ENCODE measurements around the gene SEMA3B. TPM values are rescaled to one million over a fixed set of nuclear protein-coding genes. Genes with fewer than 3 reads are reported as not detected.

SEMA3B gene
- total RNA-seq, 1 experiment from 2014 or later, result 6.4 TPM

DNA sequence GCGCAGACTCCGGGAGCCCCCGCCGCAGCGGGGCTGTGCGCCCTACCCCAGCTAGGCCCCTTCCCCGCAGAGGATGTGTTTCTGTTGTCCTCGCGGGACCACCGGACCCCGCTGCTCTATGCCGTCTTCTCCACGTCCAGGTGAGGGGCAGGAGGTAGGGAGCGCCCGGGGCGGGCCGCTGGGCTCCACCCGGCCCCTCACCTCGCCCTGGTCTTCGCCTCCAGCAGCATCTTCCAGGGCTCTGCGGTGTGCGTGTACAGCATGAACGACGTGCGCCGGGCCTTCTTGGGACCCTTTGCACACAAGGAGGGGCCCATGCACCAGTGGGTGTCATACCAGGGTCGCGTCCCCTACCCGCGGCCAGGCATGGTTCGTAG, 4.7 kb downstream of the SEMA3B start:
- Histone ChIP-seq H2BK5ac (ENCODE audit: insufficient read length, low read length) (no peak overlapping the region), H4K91ac (ENCODE audit: insufficient read length, low read depth, low read length) (no peak overlapping the region)
- H3K4me3 Mint-ChIP-seq, result no peak overlapping the region

More for the DNA sequence above, 4.7 kb downstream of the SEMA3B start:
- Histone ChIP-seq H3K27me3 (ENCODE audit: insufficient read depth, low read length) (peaks cover 16% of the 10 kb centered on the region; the same call in 1 of the 2 replicates), H3K23ac (ENCODE audit: insufficient read length, low read depth, low read length) (no peak overlapping the region), H3K56ac (ENCODE audit: insufficient read length, low read depth, low read length) (no peak overlapping the region), H3K27ac (ENCODE audit: insufficient read length, low read depth, low read length) (no peak overlapping the region), H4K5ac (ENCODE audit: insufficient read length, low read depth, low read length) (no peak overlapping the region), H3K79me2 (ENCODE audit: insufficient read depth, low read length) (no peaks in the 10 kb centered on the region), H2AK5ac (ENCODE audit: insufficient read length, low read length) (no peak overlapping the region), H3K14ac (ENCODE audit: insufficient read depth, low read length) (no peak overlapping the region), H4K20me1 (ENCODE audit: control insufficient read depth, insufficient read depth, insufficient read length) (no peaks in the 10 kb centered on the region), H3K79me1 (ENCODE audit: insufficient read depth, low read depth, low read length, poor library complexity, severe bottlenecking) (no peaks in the 10 kb centered on the region), H2BK15ac (ENCODE audit: low read depth, low read length) (no peak overlapping the region), H2BK120ac (ENCODE audit: low read depth, low read length, poor library complexity, severe bottlenecking) (no peak overlapping the region), H3K4ac (ENCODE audit: low read depth, low read length) (no peak overlapping the region), H3K18ac (ENCODE audit: insufficient read length, low read depth, low read length) (no peak overlapping the region), H2BK12ac (ENCODE audit: insufficient read length, low read depth, low read length) (no peak overlapping the region), H3K23me2 (ENCODE audit: insufficient read length, low read depth, low read length, poor library complexity, severe bottlenecking) (peaks cover 10% of the 10 kb centered on the region), H2AFZ (ENCODE audit: low read length) (no peak overlapping the region), H3K9ac (ENCODE audit: extremely low read depth, insufficient read length, low read length) (no peak overlapping the region), H3K9me3 (ENCODE audit: control insufficient read depth, low read depth, low read length) (no peaks in the 10 kb centered on the region), H4K8ac (replicated peaks; ENCODE audit: insufficient read length, low read depth, low read length) (no peak overlapping the region), H3K4me1 (ENCODE audit: insufficient read depth, low read length) (no peaks in the 10 kb centered on the region), H3K4me2 (ENCODE audit: insufficient read depth, insufficient read length, low read length) (no peak overlapping the region), H2BK20ac (ENCODE audit: low read depth, low read length, poor library complexity, severe bottlenecking) (no peak overlapping the region), H3T11ph (ENCODE audit: low read length) (no peak overlapping the region)
- H3K27me3 Mint-ChIP-seq (ENCODE audit: low read depth), result peaks cover 59% of the 10 kb centered on the region
- TF ChIP-seq, protein P1, sequence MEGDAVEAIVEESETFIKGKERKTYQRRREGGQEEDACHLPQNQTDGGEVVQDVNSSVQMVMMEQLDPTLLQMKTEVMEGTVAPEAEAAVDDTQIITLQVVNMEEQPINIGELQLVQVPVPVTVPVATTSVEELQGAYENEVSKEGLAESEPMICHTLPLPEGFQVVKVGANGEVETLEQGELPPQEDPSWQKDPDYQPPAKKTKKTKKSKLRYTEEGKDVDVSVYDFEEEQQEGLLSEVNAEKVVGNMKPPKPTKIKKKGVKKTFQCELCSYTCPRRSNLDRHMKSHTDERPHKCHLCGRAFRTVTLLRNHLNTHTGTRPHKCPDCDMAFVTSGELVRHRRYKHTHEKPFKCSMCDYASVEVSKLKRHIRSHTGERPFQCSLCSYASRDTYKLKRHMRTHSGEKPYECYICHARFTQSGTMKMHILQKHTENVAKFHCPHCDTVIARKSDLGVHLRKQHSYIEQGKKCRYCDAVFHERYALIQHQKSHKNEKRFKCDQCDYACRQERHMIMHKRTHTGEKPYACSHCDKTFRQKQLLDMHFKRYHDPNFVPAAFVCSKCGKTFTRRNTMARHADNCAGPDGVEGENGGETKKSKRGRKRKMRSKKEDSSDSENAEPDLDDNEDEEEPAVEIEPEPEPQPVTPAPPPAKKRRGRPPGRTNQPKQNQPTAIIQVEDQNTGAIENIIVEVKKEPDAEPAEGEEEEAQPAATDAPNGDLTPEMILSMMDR (conservative IDR thresholded peaks at IDR 0.05), result no peak
- H3K9me3 Mint-ChIP-seq, result no peaks in the 10 kb centered on the region; a peak in 1 of 5 replicates
- H3K36me3 Mint-ChIP-seq (ENCODE audit: insufficient read depth in 1 of 3, low read depth in 3 of 3), result no peaks in the 10 kb centered on the region; a peak in 1 of 7 replicates
- WGBS (ENCODE audit: extremely low coverage, insufficient read length, low lambda C conversion rate), result no CpG with 5 or more reads among the region's 31 CpGs
- DNase-seq, result no peak
- H3K27ac Mint-ChIP-seq, result no peak overlapping the region
- peaks cover 31 to 44% of the 10 kb centered on the region in 2 experiments for H3K4me1 Mint-ChIP-seq
